HCEC 1CT (cell line): ENCODE results near the gene CHKB.

Experiments
- DNase-seq: peaks from one replicate; pipeline ENCODE4 v3.0.0-alpha.2; 2017

Gene CHKB

GRCh38 chr22:50597097-50597496 is 14.4 kb upstream of the CHKB start:
- DNase-seq = no peak

GRCh38 chr22:50595189-50595588 is 12.5 kb upstream of the CHKB start:
- no peak for DNase-seq

- no peak for DNase-seq
Measured at GRCh38 chr22:50587407-50587806, 4.8 kb upstream of the CHKB start.

GRCh38 chr22:50586416-50586815 is 3.8 kb upstream of the CHKB start:
- DNase-seq = no peak

GRCh38 chr22:50585781-50586180 is 3.1 kb upstream of the CHKB start:
- DNase-seq = no peak

- DNase-seq = no peak
Measured at GRCh38 chr22:50585238-50585637, 2.6 kb upstream of the CHKB start.

GRCh38 chr22:50584106-50585096 is 1.8 kb upstream of the CHKB start:
- DNase-seq = no peak

GRCh38 chr22:50583294-50583861 is 729 bp upstream of the CHKB start:
- no peak for DNase-seq

GRCh38 chr22:50581950-50582492 is 628 bp downstream of the CHKB start:
- DNase-seq = no peak

- DNase-seq = no peak
Measured at GRCh38 chr22:50581031-50581949, 1.4 kb downstream of the CHKB start.

- no peak for DNase-seq
Measured at GRCh38 chr22:50579752-50580151, 2.9 kb downstream of the CHKB start.

- no peak for DNase-seq
Measured at GRCh38 chr22:50578776-50579310, 3.8 kb downstream of the CHKB start.

- no peak for DNase-seq
Measured at GRCh38 chr22:50577987-50578775, 4.5 kb downstream of the CHKB start, which contains the start of gene CPT1B. Gene CPT1B (minus strand): TSS chr22:50578427. CDS start chr22:50577915, 512 bp downstream.

GRCh38 chr22:50577697-50577986 is 5.0 kb downstream of the CHKB start:
- no peak for DNase-seq

GRCh38 chr22:50576806-50577696 is 5.6 kb downstream of the CHKB start:
- no peak for DNase-seq

GRCh38 chr22:50576070-50576469 is 6.6 kb downstream of the CHKB start:
- peak; percentile 53 for DNase-seq

- DNase-seq = no peak
Measured at GRCh38 chr22:50575426-50575941, 7.2 kb downstream of the CHKB start.

GRCh38 chr22:50574383-50574755 is 8.3 kb downstream of the CHKB start:
- no peak for DNase-seq

GRCh38 chr22:50573491-50574382 is 8.9 kb downstream of the CHKB start:
- DNase-seq = no peak

- DNase-seq = no peak
Measured at GRCh38 chr22:50572965-50573364, 9.7 kb downstream of the CHKB start.
